Astrocyte (in vitro differentiated cells and primary cell): Measurements from ENCODE around the gene PIGL. TPM values are rescaled to one million over a fixed set of nuclear protein-coding genes. Genes with fewer than 3 reads are reported as not detected.
"Not testable (repeated sequence)": the region's sequence is repeated elsewhere in the genome, so short reads cannot be mapped to it uniquely, and the experiment has no call there.

Experiments used
- DNase-seq: peaks from one replicate; pipeline ENCODE4 v3.0.0-alpha.2; 2010; ENCODE audit warnings: low read depth
- FAIRE-seq: peaks from 2 replicates; lab custom pipeline; 2011; peaks lifted over from hg19 to GRCh38; lab: Jason Lieb, UNC
- H2AFZ ChIP-seq: 2 replicates; pipeline ENCODE4 v1.6.0; 2012; ENCODE audit warnings: low read depth, low read length, inconsistent platforms
- H3K27ac ChIP-seq: 2 replicates; pipeline ENCODE4 v1.5.1; 2011; ENCODE audit warnings: low read depth, low read length, inconsistent platforms
- H3K27me3 ChIP-seq: 2 replicates; pipeline ENCODE4 v1.6.0; 2011; ENCODE audit warnings: low read length, inconsistent platforms; ENCODE audit not compliant: insufficient read depth
- H3K36me3 ChIP-seq: 2 replicates; pipeline ENCODE4 v1.5.1; 2011; ENCODE audit warnings: low read length, inconsistent platforms; ENCODE audit not compliant: insufficient read depth
- H3K4me1 ChIP-seq: 2 replicates; pipeline ENCODE4 v1.5.1; 2011; ENCODE audit warnings: low read length, inconsistent platforms; ENCODE audit not compliant: insufficient read depth
- H3K4me2 ChIP-seq: 2 replicates; pipeline ENCODE4 v1.6.0; 2012; ENCODE audit warnings: low read length, inconsistent platforms
- H3K4me3 ChIP-seq: 2 replicates; pipeline ENCODE4 v1.5.1; 2011; ENCODE audit warnings: low read depth, mild to moderate bottlenecking, low read length, inconsistent platforms; ENCODE audit not compliant: insufficient read depth
- H3K79me2 ChIP-seq: 2 replicates; pipeline ENCODE4 v1.6.0; 2012; ENCODE audit warnings: mild to moderate bottlenecking, low read length, inconsistent platforms; ENCODE audit not compliant: insufficient read depth
- H3K9ac ChIP-seq: 2 replicates; pipeline ENCODE4 v1.6.0; 2012; ENCODE audit warnings: mild to moderate bottlenecking, low read length, inconsistent platforms
- H3K9me3 ChIP-seq: 2 replicates; pipeline ENCODE4 v1.5.1; 2012; ENCODE audit warnings: low read depth, mild to moderate bottlenecking, low read length, inconsistent platforms; ENCODE audit not compliant: insufficient read depth
- H4K20me1 ChIP-seq: 2 replicates; pipeline ENCODE4 v1.6.0; 2012; ENCODE audit warnings: low read length, inconsistent platforms; ENCODE audit not compliant: insufficient read depth
- H3K27ac Mint-ChIP-seq: one replicate; pipeline ENCODE4 v1.8.0; 2021; ENCODE audit warnings: mild to moderate bottlenecking, mixed read lengths; ENCODE audit not compliant: unreplicated experiment
- H3K27me3 Mint-ChIP-seq: one replicate; pipeline ENCODE4 v1.8.0; 2021; ENCODE audit warnings: low read depth, mixed read lengths; ENCODE audit not compliant: unreplicated experiment
- H3K36me3 Mint-ChIP-seq: one replicate; pipeline ENCODE4 v1.8.0; 2021; ENCODE audit warnings: low read depth, mixed read lengths; ENCODE audit not compliant: unreplicated experiment
- H3K4me1 Mint-ChIP-seq: one replicate; pipeline ENCODE4 v1.8.0; 2021; ENCODE audit warnings: low read depth, mixed read lengths; ENCODE audit not compliant: unreplicated experiment
- H3K4me3 Mint-ChIP-seq: one replicate; pipeline ENCODE4 v1.8.0; 2021; ENCODE audit warnings: mild to moderate bottlenecking, moderate library complexity, mixed read lengths; ENCODE audit not compliant: unreplicated experiment
- H3K9me3 Mint-ChIP-seq: one replicate; pipeline ENCODE4 v1.8.0; 2021; ENCODE audit warnings: mild to moderate bottlenecking, mixed read lengths; ENCODE audit not compliant: unreplicated experiment
- EZH2 ChIP-seq: IDR thresholded peaks from 2 replicates; pipeline ENCODE4 v1.6.1; 2012; ENCODE audit warnings: mild to moderate bottlenecking, low read length, inconsistent platforms; ENCODE audit not compliant: insufficient read depth
- total RNA-seq: library from RNA; stranded (reverse); gene quantifications from 2 replicates; pipeline ENCODE4 v1.2.1, GENCODE V29; 2021
- TF ChIP-seq, protein P1 (sequence below): IDR thresholded peaks from 2 replicates; pipeline ENCODE4 v1.5.1; 2011; ENCODE audit warnings: low read depth, mild to moderate bottlenecking, inconsistent platforms, low read length, moderate library complexity; ENCODE audit not compliant: insufficient read depth

PIGL gene
- total RNA-seq, 1 donor from 2014 or later, result 21.9 TPM

DNA sequence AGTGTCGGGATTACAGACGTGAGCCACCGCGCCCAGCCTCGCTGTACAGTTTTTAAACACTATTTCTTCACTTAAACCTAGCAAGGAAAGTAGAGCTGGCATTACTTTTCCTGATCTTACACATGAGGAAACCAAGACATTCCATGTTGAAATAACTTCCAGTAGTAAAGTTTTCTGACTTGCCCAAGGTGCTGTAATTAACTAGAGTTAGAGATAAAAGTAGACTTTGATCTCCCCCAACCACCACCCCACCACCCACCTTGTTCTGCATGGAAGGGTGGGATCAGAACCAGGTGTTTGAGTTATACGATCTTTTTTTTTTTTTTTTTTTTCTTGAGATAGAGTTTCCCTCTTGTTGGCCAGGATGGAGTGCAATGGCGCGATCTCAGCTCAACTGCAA, 89.2 kb downstream of the PIGL start:
- no peaks in the 10 kb centered on the region for H3K9me3 Mint-ChIP-seq
- TF ChIP-seq, protein P1, sequence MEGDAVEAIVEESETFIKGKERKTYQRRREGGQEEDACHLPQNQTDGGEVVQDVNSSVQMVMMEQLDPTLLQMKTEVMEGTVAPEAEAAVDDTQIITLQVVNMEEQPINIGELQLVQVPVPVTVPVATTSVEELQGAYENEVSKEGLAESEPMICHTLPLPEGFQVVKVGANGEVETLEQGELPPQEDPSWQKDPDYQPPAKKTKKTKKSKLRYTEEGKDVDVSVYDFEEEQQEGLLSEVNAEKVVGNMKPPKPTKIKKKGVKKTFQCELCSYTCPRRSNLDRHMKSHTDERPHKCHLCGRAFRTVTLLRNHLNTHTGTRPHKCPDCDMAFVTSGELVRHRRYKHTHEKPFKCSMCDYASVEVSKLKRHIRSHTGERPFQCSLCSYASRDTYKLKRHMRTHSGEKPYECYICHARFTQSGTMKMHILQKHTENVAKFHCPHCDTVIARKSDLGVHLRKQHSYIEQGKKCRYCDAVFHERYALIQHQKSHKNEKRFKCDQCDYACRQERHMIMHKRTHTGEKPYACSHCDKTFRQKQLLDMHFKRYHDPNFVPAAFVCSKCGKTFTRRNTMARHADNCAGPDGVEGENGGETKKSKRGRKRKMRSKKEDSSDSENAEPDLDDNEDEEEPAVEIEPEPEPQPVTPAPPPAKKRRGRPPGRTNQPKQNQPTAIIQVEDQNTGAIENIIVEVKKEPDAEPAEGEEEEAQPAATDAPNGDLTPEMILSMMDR, result no peak
- no peak for TF ChIP-seq EZH2
- no peaks in the 10 kb centered on the region for H3K9me3 ChIP-seq
- H3K27ac ChIP-seq, result no peak overlapping the region
- no peaks in the 10 kb centered on the region for H3K79me2 ChIP-seq
- FAIRE-seq, result no peak
- no peak overlapping the region for H3K4me3 ChIP-seq
- no peaks in the 10 kb centered on the region for H4K20me1 ChIP-seq
- H3K36me3 Mint-ChIP-seq, result peaks cover 8% of the 10 kb centered on the region
- H3K4me3 Mint-ChIP-seq, result no peak overlapping the region
- no peak for DNase-seq
- H3K27me3 Mint-ChIP-seq, result no peaks in the 10 kb centered on the region
- H2AFZ ChIP-seq, result no peak overlapping the region
- H3K36me3 ChIP-seq, result peaks cover 8% of the 10 kb centered on the region
- H3K27me3 ChIP-seq, result no peaks in the 10 kb centered on the region
- no peak overlapping the region for H3K9ac ChIP-seq
- H3K4me2 ChIP-seq, result no peak overlapping the region
- peaks cover 4% of the 10 kb centered on the region for H3K4me1 ChIP-seq
- peaks cover 6% of the 10 kb centered on the region for H3K4me1 Mint-ChIP-seq
- no peak overlapping the region for H3K27ac Mint-ChIP-seq

DNA sequence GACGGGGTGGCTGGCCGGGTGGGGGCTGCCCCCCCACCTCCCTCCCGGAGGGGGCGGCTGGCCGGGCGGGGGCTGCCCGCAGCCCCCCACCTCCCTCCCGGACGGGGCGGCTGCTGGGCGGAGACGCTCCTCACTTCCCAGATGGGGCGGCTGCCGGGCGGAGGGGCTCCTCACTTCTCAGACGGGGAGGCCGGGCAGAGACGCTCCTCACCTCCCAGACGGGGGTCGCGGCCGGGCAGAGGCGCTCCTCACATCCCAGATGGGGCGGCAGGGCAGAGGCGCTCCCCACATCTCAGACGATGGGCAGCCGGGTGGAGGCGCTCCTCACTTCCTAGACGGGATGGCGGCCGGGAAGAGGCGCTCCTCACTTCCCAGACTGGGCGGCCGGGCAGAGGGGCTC, 95.1 kb downstream of the PIGL start:
- not testable (repeated sequence) for H3K4me3 Mint-ChIP-seq, H3K79me2 ChIP-seq, H3K27ac Mint-ChIP-seq, H3K4me1 Mint-ChIP-seq, H3K27me3 ChIP-seq, H3K27me3 Mint-ChIP-seq, FAIRE-seq, H3K9ac ChIP-seq, H3K4me3 ChIP-seq, H3K4me1 ChIP-seq, H3K27ac ChIP-seq, H3K4me2 ChIP-seq, H3K9me3 Mint-ChIP-seq, H3K9me3 ChIP-seq, DNase-seq, H4K20me1 ChIP-seq, H2AFZ ChIP-seq
- H3K36me3 ChIP-seq, result peaks cover 11% of the 10 kb centered on the region
- H3K36me3 Mint-ChIP-seq, result peaks cover 12% of the 10 kb centered on the region

DNA sequence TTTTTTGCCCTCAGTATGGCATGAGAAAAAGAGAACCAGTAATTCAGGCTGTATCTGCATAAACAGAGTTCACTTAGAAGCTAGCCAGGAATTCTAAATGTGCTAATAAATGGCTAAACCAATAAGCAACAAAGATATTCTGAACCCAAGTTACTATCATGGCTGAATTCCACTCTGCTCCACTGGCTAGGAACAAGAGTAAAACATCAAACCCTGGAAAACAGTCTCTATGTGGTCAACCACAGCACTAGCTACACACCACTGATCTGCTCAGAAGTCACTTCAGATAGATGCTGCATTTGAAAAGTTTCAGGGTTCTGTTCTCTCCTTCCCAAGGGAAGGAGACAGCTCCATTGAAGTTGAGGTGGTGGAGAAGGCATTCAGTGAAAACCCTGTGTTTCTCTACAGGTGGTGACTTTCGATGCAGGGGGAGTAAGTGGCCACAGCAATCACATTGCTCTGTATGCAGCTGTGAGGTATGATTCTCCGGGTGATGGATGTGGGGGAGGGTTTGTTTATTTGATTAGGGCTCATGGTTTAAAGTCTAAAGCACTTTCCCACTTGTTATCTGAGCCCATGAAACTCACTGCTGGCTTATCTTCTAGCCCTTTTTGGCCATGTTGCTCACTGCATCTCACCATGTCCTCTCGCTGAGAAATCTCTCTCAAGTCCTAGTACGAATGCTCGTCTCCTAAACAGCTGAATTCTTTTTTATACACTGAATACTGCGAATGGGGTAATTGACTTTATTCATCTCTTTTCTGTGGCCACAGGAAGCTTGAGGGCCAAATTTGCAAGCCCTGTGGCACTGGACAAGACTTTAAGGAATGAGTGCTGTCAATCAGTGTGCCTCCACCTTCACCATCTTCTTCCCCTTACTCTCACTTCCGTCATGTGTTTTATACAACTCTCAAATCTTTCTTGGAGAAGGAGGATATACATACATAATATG, 96.4 kb downstream of the PIGL start:
- DNase-seq (peak; percentile 64), FAIRE-seq (no peak)
- H2AFZ ChIP-seq, result no peak overlapping the region
- H3K9me3 Mint-ChIP-seq, result no peaks in the 10 kb centered on the region
- H3K4me1 ChIP-seq, result no peaks in the 10 kb centered on the region
- no peaks in the 10 kb centered on the region for H3K4me1 Mint-ChIP-seq
- no peaks in the 10 kb centered on the region for H4K20me1 ChIP-seq
- no peaks in the 10 kb centered on the region for H3K27me3 Mint-ChIP-seq
- H3K36me3 ChIP-seq, result peaks cover 6% of the 10 kb centered on the region
- no peak for TF ChIP-seq EZH2
- TF ChIP-seq, protein P1, result no peak
- peaks cover 14% of the 10 kb centered on the region for H3K36me3 Mint-ChIP-seq
- no peaks in the 10 kb centered on the region for H3K27me3 ChIP-seq
- H3K9me3 ChIP-seq, result no peaks in the 10 kb centered on the region
- H3K4me3 Mint-ChIP-seq, result no peak overlapping the region
- H3K4me3 ChIP-seq, result no peak overlapping the region
- no peak overlapping the region for H3K27ac ChIP-seq
- H3K4me2 ChIP-seq, result no peak overlapping the region
- H3K9ac ChIP-seq, result no peak overlapping the region
- H3K27ac Mint-ChIP-seq, result no peak overlapping the region
- no peaks in the 10 kb centered on the region for H3K79me2 ChIP-seq
